Left cardiac atrium (tissue), 4 donors: ENCODE results near the gene PEX10. TPM values are rescaled to one million over a fixed set of nuclear protein-coding genes. Genes with fewer than 3 reads are reported as not detected.
"Not testable (repeated sequence)": the region's sequence is repeated elsewhere in the genome, so short reads cannot be mapped to it uniquely, and the experiment has no call there.

ENCODE experiments used
- ATAC-seq, 2 donors: fragments of 200-7000 bp; cut with Tn5 transposase; one replicate each; pipeline ENCODE4 v1.9.1; 2020; ENCODE audit warnings: mild to moderate bottlenecking in 2 of 2, moderate library complexity in 2 of 2
- DNase-seq: peaks from one replicate; pipeline ENCODE4 v3.0.0-alpha.2; 2020
- intact Hi-C, 2 donors: fragments of 100-400 bp; cut with DNase I; formaldehyde crosslinking; loops; one replicate each; pipeline versions ENCODE4 v1.14.1 to v1.15.1; 2022 to 2023
- long read RNA-seq: library from polyadenylated mRNA; unstranded; transcript quantifications from one replicate; pipeline ENCODE4 v2.0.0, GENCODE V29; 2021
- total RNA-seq, 2 donors: library from RNA; stranded (reverse); fragmentation: NEBNext Ultra II Directional; extraction: Animal tissue kit (Norgen Biotek cat#: 25700); gene quantifications; one replicate each; pipeline ENCODE4 v1.2.1, GENCODE V29; 2021
- donor health status: DM: no; HTN: yes; CAD: no.
- donor health status: DM: no; HTN: yes; CAD: no; lungs with severe emphysema.
- donor health status: DM: yes; HTN: yes; CAD: no.
- donor health status: Dilated cardiomyopathy.

PEX10 gene
- total RNA-seq = 10 to 100 TPM; 12.3 to 14.5 TPM
- long read RNA-seq, transcript PEX10-202 (6 exons, 1,997 nt) = major isoform, 27 of 30 reads
- long read RNA-seq, partial matches to known transcripts = 0 of 30 reads
- long read RNA-seq, other reads (novel, unspliced or antisense) = 3 of 30 reads

GRCh38 chr1:2412395-2412772 is at the start of gene PEX10:
Gene PEX10 (minus strand): TSS chr1:2412564. CDS start chr1:2412502, 62 bp downstream.
- ATAC-seq = peak; percentile 96 to 97
- DNase-seq = peak; percentile 98
- intact Hi-C loops = loop anchor here in 1 of 2 donors (5.0 to 10.0 kb wide), 2 partner anchors 232 to 1010 kb away; no protein-coding TSS in a partner anchor

DNA sequence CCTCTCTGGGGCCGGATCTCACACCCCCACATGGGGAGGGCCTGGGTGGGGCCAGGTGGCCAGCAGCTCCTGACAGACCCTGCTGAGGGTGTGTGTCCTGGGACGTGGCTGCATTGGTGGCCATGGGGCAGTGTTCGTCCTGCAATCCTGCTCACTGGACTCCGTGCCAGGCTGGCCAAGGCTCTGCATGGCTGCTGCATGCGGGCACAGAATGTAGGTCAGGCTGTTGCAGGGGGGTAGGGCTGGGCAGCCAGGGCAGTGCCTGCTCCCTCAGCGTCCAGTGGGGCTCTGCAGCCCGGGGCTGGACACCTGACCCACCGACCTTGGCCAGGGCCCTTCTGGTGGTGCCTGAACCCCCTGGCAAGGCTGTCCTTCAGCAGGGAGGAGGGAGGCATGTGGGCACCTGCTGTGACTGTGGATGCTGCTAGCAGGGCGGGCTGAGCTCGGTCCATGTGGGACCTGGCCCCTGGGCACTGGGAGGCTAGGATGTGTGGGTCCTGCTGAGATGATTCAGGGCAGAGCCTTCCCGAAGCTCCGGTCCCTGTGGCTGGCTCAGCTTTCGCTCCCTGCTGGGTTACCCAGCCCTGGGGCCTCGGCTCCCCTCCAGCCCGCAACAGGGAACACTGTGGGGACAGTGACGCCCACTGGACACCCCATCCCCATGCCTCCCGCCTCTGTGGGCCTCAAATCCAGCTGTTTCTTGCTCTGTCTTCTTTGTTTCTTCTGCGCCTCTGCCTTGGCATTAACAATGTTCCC is 48.8 kb upstream of the PEX10 start:
- ATAC-seq (no peak), DNase-seq (no peak)
- intact Hi-C loops = no loop called here

DNA sequence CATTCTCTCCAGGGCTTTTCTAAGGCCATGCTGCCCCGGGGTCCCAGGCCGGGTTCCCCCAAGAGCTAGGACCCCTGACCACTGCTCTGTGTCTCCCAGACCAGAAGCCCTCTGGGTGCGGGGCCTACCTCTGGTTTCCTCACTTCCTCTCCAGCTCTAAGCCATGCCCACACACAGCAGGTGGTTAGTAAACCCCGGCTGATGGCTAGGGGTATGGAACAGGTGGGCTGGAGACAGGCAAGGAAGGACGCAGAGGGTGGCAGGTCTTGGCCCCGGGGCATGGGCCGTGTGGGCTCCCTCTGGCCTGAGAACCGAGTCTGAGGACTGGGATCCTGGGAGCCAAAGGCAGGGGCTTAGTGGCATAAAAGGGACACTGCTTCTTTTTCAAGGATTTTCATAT is 47.8 kb upstream of the PEX10 start:
- intact Hi-C loops = no loop called here
- DNase-seq = no peak
- ATAC-seq = no peak

GRCh38 chr1:2459757-2460156 is 47.4 kb upstream of the PEX10 start:
- intact Hi-C loops = no loop called here
- peak; percentile 80 to 86 for ATAC-seq
- peak; percentile 49 for DNase-seq

- DNase-seq, intact Hi-C loops, ATAC-seq: not testable (repeated sequence)
Measured at GRCh38 chr1:2459102-2459753, 46.9 kb upstream of the PEX10 start.

DNA sequence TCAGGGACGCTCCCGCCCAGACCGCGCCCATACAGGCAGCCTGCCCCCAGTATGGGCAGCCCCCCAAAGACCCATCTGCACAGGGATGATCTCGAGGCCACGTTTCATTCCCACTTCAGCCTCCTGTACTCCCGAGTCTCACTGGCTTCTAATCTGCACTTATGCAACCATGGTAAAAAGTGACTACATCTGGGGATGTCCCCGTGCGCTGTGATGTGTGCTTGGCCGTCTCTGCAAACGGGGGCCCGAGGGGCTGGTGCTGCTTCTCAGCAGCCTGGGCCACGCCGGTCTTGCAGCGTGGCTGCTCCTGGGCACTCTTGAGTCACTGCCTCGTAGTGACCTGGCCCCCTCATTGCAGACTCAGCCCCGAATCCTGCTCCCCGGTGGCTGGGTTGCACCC is 46.3 kb upstream of the PEX10 start:
- intact Hi-C loops = no loop called here
- ATAC-seq = no peak
- no peak for DNase-seq

- intact Hi-C loops = no loop called here
- DNase-seq (no peak), ATAC-seq (no peak)
Measured at GRCh38 chr1:2457444-2457843, 45.1 kb upstream of the PEX10 start.

DNA sequence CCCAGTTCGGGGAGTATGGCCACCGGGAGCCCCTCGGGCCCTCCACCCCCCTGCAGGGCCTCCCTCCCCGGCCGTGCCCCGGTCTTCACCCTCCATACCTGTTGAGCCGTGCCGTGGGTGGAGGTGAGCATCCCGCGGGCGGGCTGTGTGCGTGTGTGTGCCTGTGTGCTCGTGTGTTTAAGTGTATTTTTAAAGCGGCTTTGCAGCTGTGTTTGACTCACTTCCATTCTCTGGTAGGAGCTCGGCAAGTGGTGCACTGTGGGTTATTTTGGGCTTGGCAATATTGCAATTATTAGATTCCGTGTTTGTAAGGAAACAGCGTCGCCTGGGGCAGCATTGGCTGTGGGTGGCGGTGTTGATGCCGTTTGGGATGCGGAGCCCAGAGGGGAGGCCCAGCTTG is 43.4 kb upstream of the PEX10 start:
- intact Hi-C loops = no loop called here
- no peak for ATAC-seq
- DNase-seq = no peak

DNA sequence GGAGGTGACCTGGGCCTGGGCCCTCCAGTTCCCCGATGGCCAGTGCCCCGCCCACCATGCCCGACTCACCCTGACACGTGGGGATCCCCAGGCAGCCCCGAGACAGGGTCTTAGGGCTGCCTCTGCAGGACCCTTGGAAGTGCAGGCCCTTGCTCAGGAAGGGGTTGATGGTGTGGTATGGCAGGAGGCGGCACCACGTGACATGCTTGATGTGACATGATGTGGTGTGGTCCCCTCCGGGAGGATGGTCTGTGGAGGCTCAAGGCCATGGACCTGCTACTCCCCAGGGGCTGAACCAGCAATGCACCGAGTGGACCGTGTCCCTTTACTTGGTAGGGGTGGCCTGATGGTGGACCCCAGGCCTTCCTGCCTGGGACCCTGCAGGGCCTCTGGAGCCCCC is 41.9 kb upstream of the PEX10 start:
- no peak for ATAC-seq

GRCh38 chr1:2452932-2453315 is 40.6 kb upstream of the PEX10 start:
- no peak for ATAC-seq
- intact Hi-C loops = no loop called here
- DNase-seq = no peak

More for the DNA sequence above, 41.9 kb upstream of the PEX10 start:
- intact Hi-C loops = no loop called here
- no peak for DNase-seq

GRCh38 chr1:2452201-2452931 is 40.0 kb upstream of the PEX10 start:
- intact Hi-C loops = no loop called here
- ATAC-seq = no peak
- DNase-seq = no peak

DNA sequence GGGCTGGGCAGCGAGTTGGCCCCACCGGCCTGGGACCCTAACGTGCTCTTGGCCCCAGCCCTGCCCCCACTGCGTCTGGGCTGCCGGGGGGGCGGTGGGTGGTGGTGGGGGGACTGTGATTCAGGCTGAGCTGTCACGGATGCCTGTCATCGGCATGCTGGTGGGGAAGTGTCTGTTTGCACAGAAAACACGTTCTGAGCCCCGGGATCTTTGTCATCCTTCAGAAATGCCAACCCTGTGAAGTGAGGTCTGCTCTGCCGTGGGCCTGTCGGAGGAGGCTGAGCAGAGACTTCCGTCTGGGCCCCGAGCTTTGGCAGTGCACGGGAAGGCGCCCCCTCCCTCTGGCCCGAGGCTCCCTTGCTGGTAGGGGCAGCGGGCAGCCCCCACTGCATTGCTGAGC is 39.4 kb upstream of the PEX10 start:
- DNase-seq = no peak
- ATAC-seq = no peak

GRCh38 chr1:2449636-2450454 is 37.5 kb upstream of the PEX10 start:
- intact Hi-C loops = no loop called here
- DNase-seq (no peak), ATAC-seq (no peak)

More for the DNA sequence above, 39.4 kb upstream of the PEX10 start:
- intact Hi-C loops = no loop called here

DNA sequence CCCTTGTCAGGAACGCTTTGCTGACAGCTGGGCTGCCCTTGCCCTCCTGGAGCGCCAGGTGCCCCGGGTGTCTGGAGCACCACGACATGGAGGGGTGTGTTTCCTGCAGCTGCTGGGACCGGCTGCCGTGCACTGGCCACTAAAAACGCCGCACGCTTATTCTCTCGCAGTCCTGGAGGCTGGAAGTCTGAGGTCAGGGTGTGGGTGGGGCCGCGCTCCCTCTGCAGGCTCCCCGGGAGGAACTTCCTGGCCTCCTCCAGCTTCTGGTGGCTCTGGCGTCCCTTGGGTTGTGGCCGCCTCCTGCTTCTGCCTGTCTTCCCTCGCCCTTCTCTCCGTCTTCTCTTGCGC is 35.7 kb upstream of the PEX10 start:
- DNase-seq (no peak), ATAC-seq (no peak)
- intact Hi-C loops = no loop called here

GRCh38 chr1:2447276-2448097 is 35.1 kb upstream of the PEX10 start:
- ATAC-seq = no peak
- DNase-seq = no peak
- intact Hi-C loops = no loop called here

GRCh38 chr1:2446861-2447260 is 34.5 kb upstream of the PEX10 start:
- DNase-seq (no peak), ATAC-seq (no peak)
- intact Hi-C loops = no loop called here

DNA sequence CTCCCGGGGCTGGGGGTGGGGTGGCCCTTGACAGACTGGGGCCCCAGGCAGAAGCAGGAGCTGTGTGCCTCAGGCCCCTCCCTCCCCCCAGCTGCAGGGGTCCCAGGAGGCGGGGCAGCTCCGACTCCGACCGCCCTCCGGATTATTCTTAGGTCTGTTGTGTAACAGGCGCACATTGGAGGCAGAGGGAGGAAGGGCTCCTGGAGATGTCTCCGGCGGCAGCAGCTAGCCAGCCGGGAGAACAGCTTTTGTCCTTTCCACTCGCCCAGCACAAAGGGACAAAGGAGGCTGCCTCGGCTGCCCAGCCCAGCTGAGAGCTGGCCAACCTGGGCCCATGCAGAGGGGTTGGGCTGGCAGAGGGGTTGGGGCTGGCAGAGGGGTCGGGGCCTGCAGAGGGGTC is 34.0 kb upstream of the PEX10 start:
- intact Hi-C loops = no loop called here
- no peak for ATAC-seq
- no peak for DNase-seq

GRCh38 chr1:2445823-2446215 is 33.5 kb upstream of the PEX10 start:
- no peak for DNase-seq
- intact Hi-C loops = no loop called here
- no peak for ATAC-seq
